Activated naive CD4-positive, alpha-beta T cell treated with anti-CD3 and anti-CD28 coated beads, Interleukin-2, amount 10 ng/mL, durations not matched to agents 5 hours and 36 hours (primary cell): ENCODE data around the gene SF3B3. TPM values are rescaled to one million over a fixed set of nuclear protein-coding genes. Genes with fewer than 3 reads are reported as not detected.

Source experiments
- total RNA-seq, 2 experiments: library from RNA; stranded (reverse); gene quantifications; one replicate each; pipeline ENCODE4 v1.2.3, GENCODE V29; 2021

The SF3B3 gene
- 100 to 1,000 TPM; 250 to 293 TPM for total RNA-seq

DNA sequence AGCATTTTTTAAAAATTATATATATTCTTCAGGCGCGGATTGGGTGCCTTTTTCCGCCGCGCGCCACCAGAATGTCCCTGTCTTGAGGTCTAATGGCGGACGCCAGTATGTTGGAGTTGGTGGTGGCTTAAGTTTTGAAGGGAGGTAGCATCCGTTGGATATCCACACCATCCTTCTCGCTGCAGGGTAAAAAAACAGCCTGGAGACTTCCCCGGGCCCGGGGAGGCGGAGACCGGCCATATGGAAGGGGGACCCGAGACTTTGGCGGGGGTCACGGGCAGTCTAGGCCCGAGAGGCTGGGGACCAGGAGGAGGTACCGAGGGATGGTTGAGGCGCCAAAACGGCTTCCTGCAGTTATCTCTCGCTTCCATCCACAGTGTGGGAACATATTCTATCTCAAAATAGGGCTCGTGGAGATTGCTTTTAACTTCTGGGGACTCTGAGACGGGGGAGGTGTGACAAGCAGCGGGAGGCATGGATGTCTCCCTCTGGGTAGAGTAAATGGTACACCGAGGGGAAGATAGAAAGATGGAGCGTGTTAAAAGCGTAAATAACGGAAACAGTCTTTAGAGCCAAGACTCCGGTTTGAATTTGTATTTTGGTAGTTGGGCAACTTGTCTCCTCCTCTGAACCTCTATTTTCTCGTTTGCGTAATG lies at the start of gene SF3B3:
Gene SF3B3 (plus strand): TSS at position 74 of the 656 bp plus-strand sequence. CDS start 2,841 bp downstream, outside the sequence.

DNA sequence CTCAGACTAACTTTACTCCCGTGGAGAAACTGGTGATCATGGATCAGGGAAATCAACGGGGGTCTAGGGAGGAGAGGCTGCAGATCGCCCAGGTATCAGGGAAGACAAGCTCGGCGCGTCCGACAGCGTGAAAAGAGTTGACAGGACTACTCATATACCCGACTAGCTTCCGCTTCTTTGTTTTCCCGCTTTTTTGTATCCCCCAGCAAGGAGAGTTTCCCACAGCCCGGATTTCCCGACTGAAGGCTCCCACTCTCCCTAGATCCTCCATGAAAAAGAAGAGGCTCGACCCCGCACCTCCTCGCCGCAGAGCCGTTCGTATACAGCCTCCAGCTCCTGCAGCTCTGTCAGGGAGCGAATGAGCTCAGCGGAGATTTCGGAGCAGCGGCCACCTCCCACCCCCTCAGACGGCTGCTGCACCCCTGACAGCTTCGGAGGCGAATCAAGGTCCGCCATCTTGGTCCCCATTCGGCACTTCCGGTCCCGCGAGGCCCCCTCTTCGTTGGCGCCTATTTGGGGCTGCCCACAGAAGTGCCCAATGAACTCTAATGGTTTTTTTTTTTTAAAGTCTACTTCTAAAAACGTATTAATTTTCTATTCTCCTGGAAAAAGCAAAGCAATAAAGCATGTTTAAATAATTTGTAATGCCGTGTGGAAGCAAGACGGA lies 407 bp upstream of the SF3B3 start, which contains the start of gene COG4:
Gene COG4 (minus strand): TSS at position 479 of the 667 bp plus-strand sequence. CDS start 11 bp downstream, at position 468.

Other genes with a start within 250 kb of the SF3B3 start
- 10 to 100 TPM; 87.7 to 89.4 TPM for gene AARS1, start 234.3 kb upstream of the SF3B3 start, total RNA-seq
- gene DDX19B, start 224.6 kb upstream of the SF3B3 start, total RNA-seq, result 10 to 100 TPM; 31.3 to 31.7 TPM
- 10 to 100 TPM; 29.6 to 35.0 TPM for gene DDX19A, start 176.9 kb upstream of the SF3B3 start, total RNA-seq
- gene ST3GAL2, start 84.7 kb upstream of the SF3B3 start, total RNA-seq, result 10 to 100 TPM; 24.9 to 25.7 TPM
- 10 to 100 TPM; 19.7 to 21.9 TPM for gene FCSK, start 69.2 kb upstream of the SF3B3 start, total RNA-seq
- 10 to 100 TPM; 63.0 to 67.4 TPM for gene COG4, start 262 bp upstream of the SF3B3 start, total RNA-seq
- gene IL34, start 122.7 kb downstream of the SF3B3 start, total RNA-seq, result not detected
- gene MTSS2, start 162.2 kb downstream of the SF3B3 start, total RNA-seq, result 10 to 100 TPM; 28.0 to 28.6 TPM